Measurements from ENCODE around the gene NOS1AP. TPM values are rescaled to one million over a fixed set of nuclear protein-coding genes. Genes with fewer than 3 reads are reported as not detected.

The NOS1AP gene
- total RNA-seq, 4 donors from 2014 or later, result 0.31 to 12.7 (median 1.7) TPM

DNA sequence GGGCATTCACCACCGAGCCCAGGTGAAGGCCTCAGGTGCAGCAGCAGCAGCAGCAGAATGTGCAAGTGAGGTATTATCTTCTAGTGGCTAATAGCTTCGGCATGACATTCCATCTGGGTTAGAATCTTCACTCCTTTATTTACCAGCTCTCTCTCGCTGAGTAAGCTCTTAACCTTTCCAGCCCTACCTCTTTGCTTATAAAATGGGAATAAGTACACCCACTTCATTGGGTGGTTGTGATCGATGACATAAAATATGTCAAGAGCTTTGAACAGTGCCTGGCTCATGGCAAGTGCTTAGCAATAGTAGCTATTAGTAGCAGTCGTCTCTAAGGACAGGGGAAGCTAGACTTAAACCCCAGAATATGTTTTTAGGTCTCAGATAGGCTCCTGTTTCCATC is 149.5 kb downstream of the NOS1AP start:
- Histone ChIP-seq H3K27ac (no peak overlapping the region), H3K36me3 (no peaks in the 10 kb centered on the region), H3K4me3 (no peak overlapping the region), H3K9me3 (no peaks in the 10 kb centered on the region), H3K4me1 (no peaks in the 10 kb centered on the region), H3K27me3 (no peaks in the 10 kb centered on the region)
- 74 to 77% methylated on average over 5 of the region's 5 CpGs for WGBS, 2 donors
- DNase-seq, result no peak
- TF ChIP-seq, protein P1, sequence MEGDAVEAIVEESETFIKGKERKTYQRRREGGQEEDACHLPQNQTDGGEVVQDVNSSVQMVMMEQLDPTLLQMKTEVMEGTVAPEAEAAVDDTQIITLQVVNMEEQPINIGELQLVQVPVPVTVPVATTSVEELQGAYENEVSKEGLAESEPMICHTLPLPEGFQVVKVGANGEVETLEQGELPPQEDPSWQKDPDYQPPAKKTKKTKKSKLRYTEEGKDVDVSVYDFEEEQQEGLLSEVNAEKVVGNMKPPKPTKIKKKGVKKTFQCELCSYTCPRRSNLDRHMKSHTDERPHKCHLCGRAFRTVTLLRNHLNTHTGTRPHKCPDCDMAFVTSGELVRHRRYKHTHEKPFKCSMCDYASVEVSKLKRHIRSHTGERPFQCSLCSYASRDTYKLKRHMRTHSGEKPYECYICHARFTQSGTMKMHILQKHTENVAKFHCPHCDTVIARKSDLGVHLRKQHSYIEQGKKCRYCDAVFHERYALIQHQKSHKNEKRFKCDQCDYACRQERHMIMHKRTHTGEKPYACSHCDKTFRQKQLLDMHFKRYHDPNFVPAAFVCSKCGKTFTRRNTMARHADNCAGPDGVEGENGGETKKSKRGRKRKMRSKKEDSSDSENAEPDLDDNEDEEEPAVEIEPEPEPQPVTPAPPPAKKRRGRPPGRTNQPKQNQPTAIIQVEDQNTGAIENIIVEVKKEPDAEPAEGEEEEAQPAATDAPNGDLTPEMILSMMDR (IDR thresholded peaks at IDR 0.05), result no peak
- no peak for TF ChIP-seq POLR2A (IDR thresholded peaks at IDR 0.05)
- intact Hi-C loops (cut with DNase I), result no loop called here

DNA sequence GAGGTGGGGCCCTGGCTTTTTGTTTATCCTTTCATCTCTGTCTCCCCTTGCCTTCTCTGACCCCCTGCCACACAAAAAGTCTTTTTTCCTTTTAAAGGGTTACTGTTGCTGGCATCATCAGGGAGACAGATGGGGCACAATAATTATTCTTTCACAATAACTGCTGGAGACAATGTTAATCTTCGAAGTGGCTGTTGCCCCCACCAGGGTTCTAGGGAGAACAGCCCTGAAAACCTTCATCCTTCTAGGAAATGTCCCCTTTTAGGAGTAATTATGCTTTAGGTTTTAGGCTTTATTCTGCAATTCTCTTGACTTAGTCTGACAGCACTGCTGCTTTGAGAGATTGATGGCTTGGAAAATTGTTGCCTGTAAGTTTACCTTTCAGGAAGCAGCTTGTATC is 150.0 kb downstream of the NOS1AP start:
- no peak overlapping the region for H3K27ac ChIP-seq
- no peaks in the 10 kb centered on the region for H3K27me3 ChIP-seq
- WGBS, 2 donors, result 50 to 83% methylated on average over 1 of the region's 1 CpG
- DNase-seq, result no peak
- H3K36me3 ChIP-seq, result no peaks in the 10 kb centered on the region
- intact Hi-C loops (cut with DNase I), result no loop called here
- no peaks in the 10 kb centered on the region for H3K9me3 ChIP-seq
- TF ChIP-seq POLR2A (IDR thresholded peaks at IDR 0.05), result no peak
- TF ChIP-seq, protein P1 (IDR thresholded peaks at IDR 0.05), result no peak
- no peaks in the 10 kb centered on the region for H3K4me1 ChIP-seq
- H3K4me3 ChIP-seq, result no peak overlapping the region

DNA sequence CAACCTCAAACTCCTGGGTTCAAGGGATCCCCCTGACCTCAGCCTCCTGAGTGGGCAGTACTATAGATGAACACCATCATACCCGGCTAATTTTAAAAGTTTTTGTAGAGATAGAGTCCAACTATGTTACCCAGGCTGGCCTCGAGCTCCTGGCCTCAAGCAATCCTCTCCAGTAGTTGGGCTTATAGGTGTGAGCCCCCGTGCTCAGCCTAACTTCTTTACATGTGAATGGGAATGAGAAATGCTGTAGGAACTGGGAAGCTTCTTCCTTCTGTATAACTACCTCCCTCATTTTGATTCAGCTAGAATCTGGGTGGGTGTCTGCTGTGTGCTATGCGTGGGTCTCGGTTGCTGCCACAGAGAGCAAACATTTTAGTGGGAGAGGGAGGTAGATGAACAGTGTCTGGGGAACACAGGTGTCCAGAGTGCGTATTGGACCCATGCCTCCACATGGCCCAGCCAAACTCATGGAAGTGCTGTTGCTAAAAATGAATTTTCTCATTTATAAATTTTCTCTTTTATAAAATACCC is 150.6 kb downstream of the NOS1AP start:
- H3K9me3 ChIP-seq, result no peaks in the 10 kb centered on the region
- no peaks in the 10 kb centered on the region for H3K36me3 ChIP-seq
- no peak for DNase-seq
- H3K4me1 ChIP-seq, result no peaks in the 10 kb centered on the region
- H3K4me3 ChIP-seq, result no peak overlapping the region
- TF ChIP-seq, protein P1 (IDR thresholded peaks at IDR 0.05), result no peak
- no peak for TF ChIP-seq POLR2A (IDR thresholded peaks at IDR 0.05)
- 78 to 83% methylated on average over 4 to 6 of the region's 6 CpGs for WGBS, 2 donors
- intact Hi-C loops (cut with DNase I), result no loop called here
- no peaks in the 10 kb centered on the region for H3K27me3 ChIP-seq
- H3K27ac ChIP-seq, result no peak overlapping the region

DNA sequence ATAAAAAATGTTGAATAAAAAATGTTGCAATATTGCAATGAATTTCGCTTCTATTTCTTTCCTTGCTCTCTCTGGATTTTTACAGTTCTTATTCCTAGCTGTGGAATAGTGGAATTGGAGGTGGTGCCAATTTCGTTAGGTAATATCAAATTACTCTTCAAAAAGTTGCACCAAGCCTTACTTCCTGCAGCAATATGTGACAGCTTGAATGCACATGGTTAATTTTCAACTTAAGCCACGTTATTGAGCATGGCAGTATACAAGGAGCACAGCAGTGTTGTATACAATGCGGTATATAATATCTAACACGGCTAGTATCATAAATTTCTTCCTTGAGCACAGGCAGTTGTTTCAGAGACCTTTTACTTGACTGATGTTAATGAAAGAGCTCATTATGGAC is 152.5 kb downstream of the NOS1AP start:
- no peak for DNase-seq

DNA sequence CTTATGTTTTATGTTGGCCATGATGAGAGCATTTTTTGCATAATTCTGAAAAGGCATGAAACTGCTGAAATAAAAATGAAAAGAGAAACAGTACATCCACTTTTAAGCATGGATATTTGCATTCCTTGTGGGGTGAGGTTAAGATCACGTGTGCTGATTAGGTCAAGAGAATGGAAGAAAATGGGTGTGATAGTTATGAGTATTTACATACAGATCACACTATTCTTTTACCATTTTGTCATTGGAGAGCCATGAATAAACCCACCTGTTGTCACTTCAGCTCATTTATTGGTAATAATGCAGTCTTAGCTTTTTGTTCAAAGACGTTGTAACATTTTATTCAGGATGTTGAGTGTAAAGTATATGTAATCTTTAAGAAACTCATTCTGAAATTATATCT is 153.2 kb downstream of the NOS1AP start:
- no peak for TF ChIP-seq POLR2A (IDR thresholded peaks at IDR 0.05)
- TF ChIP-seq, protein P1 (IDR thresholded peaks at IDR 0.05), result no peak
- H3K4me3 ChIP-seq, result no peak overlapping the region
- intact Hi-C loops (cut with DNase I), result no loop called here
- no peaks in the 10 kb centered on the region for H3K36me3 ChIP-seq
- H3K27ac ChIP-seq, result no peak overlapping the region
- H3K27me3 ChIP-seq, result no peaks in the 10 kb centered on the region
- no peaks in the 10 kb centered on the region for H3K9me3 ChIP-seq
- 61 to 63% methylated on average over 2 of the region's 2 CpGs for WGBS, 2 donors
- no peaks in the 10 kb centered on the region for H3K4me1 ChIP-seq
- no peak for DNase-seq

More for the DNA sequence above, 152.5 kb downstream of the NOS1AP start:
- Histone ChIP-seq H3K27me3 (no peaks in the 10 kb centered on the region), H3K27ac (no peak overlapping the region), H3K36me3 (no peaks in the 10 kb centered on the region), H3K9me3 (no peaks in the 10 kb centered on the region), H3K4me3 (no peak overlapping the region), H3K4me1 (no peaks in the 10 kb centered on the region)
- 68 to 74% methylated on average over 5 of the region's 5 CpGs for WGBS, 2 donors
- intact Hi-C loops (cut with DNase I), result no loop called here
- TF ChIP-seq, protein P1 (IDR thresholded peaks at IDR 0.05), result no peak
- no peak for TF ChIP-seq POLR2A (IDR thresholded peaks at IDR 0.05)
